HG03378 (cell line): Measurements from ENCODE around the gene GOLGA6L7.
"Not testable (repeated sequence)": the region's sequence is repeated elsewhere in the genome, so short reads cannot be mapped to it uniquely, and the experiment has no call there.

Experiments used
- ATAC-seq: cut with Tn5 transposase; IDR thresholded peaks from one replicate; pipeline ENCODE4 v1.9.1; 2021; ENCODE audit warnings: mild to moderate bottlenecking, moderate library complexity; ENCODE audit not compliant: unreplicated experiment

The GOLGA6L7 gene

DNA sequence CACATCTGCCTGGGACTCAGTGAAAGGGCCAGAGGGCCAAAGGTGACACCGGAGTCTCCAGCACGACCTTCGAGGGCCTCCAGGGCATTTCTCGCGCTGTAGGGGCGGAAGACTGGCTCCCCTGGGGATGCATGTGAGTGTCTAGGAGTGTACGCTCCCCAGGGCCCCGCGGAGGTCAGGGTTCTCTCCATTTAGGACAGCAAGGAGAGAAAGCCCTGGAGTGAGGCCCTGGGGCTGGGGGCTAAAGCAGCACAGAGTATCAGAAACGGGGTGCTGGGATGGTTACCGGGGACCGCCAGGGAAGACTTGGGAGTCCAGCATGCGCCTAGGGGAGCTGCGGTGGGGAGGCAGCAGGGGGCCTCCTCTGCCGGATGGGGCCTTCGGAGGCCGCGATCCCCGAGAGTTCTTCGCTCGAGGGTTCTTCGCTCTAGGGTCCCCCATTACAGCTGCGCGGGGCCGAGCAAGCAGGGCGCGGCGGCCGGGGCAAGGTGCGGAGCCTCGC lies 36.7 kb upstream of the GOLGA6L7 start:
- no peak for ATAC-seq

DNA sequence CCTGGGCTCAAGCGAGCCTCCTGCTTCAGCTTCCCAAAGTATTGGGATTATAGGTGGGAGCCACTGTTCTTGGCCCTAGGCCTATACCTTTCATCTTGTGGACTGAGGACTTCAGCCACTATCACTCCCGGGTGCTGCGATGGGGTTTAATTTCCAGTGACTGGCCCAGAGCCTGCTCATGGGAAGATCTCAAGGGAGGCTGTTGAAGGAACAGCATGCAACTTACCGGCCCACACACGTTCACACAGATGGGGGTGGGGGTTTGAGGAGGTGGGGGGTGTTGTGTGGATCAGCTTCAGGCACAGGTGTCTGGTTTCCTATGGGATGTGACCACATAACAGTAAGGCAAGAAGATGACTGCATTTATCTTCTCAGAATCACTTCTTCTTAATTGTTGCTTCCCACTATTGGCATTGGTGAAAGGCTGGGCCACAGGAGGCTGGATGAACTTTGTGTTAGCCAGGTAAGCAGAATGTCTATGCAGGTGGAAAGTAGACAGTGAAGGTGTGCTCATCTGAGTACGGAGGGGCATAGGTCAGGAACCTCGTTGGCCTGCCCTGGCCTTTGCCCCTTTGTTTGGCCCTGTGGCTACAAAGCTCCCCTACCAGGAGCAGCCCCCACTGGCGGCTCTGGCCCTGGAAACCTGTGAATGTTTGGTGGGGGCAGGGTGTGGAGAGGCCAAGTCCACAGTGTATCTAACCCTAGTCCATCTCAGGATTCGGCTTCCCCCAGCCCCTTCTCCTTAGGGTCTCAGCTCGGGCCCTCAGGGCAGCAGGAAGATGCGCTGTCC lies 35.9 kb upstream of the GOLGA6L7 start:
- no peak for ATAC-seq

DNA sequence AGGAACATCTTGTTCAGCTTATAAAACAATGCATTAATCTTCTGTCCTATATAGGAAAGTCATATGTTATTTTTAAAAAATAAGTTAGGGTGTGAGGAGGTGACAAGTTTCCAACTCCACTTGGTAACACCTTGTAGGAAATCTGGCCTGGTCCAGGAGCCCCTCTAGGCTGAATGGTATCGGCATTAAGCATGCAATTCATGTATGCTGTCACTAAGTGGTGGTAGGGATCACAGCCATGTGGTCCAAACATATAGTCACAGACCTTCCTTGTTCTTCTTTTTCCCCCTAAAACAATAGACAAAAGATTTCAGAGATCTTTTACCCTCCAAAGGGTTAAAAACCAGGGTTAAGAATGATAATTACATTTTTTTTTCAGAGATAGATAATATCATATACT lies 33.2 kb upstream of the GOLGA6L7 start:
- ATAC-seq: no peak

DNA sequence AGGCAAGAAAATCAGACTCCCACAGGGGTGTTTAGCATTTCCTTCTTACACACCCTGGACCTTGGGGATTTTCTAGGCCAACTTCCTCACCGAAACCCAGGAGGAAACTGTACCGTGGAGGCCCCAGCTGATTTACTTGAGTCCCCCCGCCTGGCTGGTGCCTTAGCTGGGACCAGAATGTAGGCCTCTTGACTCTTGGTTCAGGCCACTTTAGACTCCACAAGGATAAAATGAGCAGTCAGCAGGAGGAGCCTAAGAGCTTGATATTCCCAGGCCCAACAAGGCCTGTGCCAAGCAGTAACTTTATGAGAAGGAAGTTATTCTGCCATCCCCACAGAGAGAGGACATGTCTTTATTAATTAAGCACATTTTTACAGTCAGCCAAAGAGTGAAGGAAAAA lies 32.7 kb upstream of the GOLGA6L7 start:
- no peak for ATAC-seq

DNA sequence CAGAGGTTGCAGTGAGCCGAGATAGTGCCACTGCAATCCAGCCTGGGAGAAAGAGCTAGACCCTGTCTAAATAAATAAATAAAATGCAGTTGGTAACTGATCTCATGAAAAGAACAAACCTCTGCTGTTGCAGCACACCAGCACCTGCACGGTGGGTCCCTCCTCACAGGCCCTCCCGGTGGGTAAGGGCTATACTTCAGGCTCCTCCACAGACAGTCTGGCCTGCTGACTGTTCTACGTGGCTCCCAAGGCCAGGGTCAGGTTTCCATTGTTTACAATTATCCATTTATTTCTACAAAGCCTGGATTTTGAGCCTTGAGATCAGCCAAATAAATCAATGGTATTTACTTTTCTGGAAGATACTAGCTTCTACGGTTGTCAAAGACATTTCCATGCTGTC lies 32.2 kb upstream of the GOLGA6L7 start:
- ATAC-seq: no peak

DNA sequence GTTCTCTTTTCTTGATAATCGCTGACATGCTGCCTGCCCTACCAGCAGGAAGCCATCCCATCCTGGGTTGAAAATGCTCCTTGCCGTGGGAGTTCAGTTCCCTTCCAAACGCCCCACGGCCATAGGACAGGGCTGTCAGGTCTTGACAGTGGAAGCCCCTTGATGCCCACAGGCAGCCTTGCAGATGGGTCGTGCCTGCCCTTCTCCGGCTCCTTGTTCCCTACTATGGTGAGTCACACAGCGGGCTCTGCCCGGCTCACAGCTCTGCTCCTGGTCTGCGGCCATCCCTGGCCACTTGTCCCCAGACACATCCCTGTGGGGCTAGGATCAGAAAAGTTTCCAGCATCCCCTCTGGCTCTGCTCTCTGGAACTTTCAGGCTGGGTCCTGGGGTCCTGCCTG lies 31.1 kb upstream of the GOLGA6L7 start:
- no peak for ATAC-seq

DNA sequence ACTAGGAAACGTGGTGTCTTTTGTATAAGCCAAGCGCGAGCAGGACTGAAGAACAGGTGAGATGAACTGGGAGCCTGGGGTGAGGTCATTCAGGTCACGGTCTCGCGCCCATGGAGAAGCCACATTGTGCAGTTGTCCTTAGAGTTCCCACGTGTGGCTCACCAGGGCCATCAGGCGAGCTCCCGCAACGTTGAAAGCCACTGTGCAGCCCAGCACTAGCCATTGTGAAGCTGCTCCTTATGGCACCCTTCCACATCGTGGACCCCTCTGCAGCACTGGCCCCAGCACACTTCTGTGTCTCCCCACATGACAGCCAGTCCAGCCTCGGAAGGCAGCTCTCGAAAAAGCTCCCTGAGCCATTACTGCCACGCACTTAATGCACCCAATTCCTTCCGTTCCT lies 29.8 kb upstream of the GOLGA6L7 start:
- ATAC-seq: no peak

DNA sequence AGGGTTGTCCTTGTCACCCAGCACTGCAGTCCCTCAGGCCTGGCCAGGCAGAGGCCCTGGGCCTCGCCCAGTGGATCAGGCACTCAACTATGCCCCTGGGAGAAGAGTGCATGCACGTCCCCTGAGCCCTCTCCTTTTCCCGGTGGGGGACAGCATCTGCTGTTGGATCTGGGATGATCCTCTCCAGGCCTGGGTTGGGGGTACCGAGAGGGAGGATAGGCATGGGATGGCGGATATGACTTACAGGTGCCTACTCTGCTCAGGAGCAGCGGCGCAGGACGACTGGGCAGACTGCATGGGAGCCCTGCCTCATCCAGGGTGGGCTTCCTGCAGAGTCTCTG lies 28.4 kb upstream of the GOLGA6L7 start:
- no peak for ATAC-seq

DNA sequence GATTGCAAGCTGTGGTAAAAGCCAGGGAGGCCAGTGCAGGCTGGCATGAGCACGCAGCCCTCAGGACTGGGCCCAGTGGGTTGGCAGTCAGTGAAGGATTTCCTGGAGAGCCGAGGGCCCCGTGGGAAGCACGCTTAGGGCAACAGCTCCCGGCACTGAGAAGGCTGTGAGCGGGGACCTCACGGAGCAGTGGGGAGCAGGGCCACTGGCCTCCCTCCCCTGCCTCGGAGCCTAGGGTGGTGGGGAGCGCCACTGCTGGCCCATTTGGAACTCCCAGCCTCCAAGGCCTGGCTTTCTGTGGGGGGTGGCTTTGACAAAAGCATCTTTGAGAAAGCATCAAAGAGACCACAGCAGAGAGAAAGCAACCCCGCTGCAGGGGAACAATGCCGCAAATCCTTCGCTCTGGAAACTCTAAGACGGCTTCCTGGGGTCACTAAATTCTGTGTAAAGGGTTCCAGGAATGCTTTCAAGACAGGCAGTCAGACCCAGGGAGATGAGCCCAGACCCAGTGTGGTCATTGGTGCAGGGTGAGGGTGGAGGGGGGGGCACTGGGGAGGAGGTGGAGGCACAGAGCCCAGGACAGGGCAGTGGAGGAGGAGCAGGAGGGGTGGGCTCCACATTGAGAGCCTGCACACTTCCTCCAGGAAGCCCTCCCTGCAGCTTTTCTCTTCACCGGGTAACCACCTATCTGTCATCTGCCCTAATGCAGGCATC lies 27.8 kb upstream of the GOLGA6L7 start:
- no peak for ATAC-seq

DNA sequence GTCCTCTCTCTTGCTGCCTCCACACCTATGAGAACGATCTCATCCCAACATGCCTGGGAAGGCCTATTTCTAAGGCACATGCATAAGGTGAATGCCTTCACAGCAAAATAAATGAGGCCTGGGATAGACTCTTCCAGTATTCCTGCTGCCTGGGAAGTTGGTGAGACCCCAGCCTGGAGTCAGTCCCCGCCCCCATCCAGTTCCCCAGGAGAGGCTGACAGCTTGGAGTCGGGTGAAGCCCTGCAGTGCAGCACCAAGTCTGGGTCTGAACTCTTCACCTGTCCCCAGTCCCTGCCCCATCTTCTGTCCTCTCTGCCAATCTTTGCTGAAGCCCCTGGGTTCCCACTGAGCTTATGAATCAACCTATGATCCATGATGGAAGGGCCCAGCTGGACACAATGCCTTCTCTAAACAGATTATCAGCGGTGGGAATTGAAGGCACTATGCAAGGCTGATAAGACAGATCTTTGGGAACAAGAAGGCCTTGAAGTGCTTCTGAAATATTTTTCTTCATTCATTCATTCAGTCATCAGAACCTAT lies 27.1 kb upstream of the GOLGA6L7 start:
- no peak for ATAC-seq

DNA sequence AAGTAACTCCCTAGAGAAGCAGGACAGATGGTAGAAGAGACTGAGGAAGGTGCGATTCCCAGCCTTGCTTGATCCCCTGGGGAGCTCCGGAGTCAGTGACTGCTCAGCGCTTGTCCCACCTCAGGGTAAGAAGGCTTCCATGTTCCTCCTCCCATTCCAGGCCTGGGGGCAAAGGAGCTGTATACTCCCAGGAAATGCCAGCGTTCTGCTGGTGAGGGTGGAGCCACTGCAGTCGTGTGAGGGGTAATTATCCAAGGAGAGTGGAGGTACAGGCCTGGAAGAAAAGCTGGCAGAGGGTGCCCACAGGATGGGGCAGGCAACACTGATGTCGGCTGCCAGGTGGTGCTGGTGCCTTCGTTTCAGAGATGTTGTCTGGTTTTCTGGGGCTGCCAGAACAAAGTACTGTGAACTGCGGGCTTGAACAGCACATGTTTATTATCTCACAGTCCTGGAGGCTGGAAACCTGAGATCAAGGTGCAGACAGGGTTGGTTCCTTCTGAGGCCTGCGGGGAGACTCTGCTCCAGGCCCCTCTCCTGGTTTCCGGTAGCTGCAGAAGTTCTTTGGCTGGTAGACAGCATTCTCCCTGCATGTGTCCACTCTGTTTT lies 25.2 kb upstream of the GOLGA6L7 start:
- no peak for ATAC-seq

DNA sequence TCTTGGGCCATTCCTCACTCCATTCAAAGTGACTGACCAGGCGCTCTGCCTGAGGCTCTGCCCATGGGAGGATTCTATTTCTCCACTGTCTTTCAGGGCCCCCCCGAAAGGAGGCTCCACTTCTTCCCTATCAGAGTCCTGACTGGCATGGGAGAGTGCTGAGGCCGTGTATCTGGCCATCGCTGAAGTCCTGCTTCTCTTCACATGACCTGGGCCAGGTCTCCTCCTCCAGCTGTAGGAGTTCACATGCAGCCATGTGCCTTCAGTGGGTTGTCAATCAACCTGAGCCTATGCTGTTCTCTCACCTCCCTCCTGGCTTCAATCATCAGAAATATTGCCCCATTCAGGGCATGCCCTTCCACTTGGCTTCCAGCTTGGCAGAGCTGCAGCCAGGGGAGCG lies 24.6 kb upstream of the GOLGA6L7 start:
- no peak for ATAC-seq

DNA sequence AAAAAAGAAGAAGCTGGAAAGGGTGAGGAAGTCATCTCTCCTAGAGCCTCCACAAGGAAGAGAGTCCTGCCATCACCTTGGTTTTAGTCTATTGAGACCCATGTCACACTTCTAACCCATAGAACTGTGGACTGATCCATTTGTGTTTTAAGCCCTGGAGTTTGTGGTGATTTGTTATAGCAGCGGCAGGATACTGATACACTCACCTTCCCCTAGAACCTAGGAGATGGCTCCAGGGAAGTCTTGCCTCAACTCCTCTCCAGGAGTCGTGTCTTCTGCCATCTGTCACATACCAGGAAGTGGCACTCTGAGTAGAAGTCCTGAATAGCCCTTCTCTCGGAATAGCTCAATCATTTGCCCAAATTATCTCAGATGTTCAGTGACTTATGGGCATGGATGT lies 22.7 kb upstream of the GOLGA6L7 start:
- ATAC-seq: no peak

DNA sequence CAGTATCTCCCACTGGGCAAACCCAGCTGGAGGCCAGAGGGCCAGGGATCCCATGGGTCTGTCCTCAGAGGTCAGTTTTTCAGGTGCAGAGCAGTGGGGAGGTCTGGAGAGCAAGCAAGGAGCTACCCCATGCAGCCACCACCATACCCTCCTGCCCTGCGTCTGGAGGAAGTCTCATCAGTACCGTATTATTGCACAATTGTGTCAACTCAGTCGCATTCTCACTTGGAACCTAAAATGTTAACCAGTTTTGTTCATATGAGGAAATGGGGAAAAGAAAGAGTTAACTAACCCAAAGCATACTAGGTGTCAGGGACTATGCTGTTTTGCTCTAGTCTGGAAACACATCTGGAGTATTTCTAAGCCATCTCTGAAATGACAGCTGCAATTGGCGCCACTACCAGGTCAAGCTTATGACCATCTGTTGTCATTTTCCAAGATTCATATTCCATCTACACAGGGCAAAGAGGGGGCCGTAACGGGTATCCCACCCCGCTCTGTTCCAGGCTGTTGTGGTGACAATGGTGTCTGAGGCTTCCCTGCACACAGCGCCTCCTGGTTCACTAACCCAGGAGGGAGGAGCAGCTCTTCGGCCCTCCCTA lies 20.4 kb upstream of the GOLGA6L7 start:
- no peak for ATAC-seq

DNA sequence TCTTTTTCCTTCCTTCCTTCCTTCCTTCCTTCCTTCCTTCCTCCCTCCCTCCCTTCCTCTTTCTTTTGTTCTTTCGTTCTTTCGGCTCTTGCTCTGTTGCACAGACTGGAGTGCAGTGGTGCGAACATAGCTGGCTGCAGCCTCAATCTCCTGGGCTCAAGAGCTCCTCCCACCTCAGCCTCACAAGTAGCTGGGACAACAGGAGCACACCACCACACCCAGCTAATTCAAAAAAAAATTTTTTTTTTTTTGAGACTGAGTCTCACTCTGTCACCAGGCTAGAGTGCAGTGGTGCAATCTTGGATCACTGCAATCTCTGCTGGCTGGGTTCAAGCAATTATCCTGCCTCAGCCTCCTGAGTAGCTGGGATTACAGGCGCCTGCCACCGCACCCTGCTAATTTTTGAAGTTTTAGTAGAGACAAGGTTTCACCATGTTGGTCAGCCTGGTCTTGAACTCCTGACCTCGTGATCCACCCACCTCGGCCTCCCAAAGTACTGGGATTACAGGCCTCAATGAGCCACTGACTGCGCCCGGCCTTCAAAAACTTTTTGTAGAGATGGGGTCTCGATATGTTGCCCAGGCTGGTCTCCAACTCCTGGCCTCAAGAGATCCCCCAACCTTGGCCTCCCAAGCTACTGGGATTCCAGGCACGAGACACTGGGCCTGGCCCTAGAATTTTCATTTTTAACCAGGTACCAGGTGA lies 13.3 kb upstream of the GOLGA6L7 start:
- ATAC-seq: not testable (repeated sequence)

DNA sequence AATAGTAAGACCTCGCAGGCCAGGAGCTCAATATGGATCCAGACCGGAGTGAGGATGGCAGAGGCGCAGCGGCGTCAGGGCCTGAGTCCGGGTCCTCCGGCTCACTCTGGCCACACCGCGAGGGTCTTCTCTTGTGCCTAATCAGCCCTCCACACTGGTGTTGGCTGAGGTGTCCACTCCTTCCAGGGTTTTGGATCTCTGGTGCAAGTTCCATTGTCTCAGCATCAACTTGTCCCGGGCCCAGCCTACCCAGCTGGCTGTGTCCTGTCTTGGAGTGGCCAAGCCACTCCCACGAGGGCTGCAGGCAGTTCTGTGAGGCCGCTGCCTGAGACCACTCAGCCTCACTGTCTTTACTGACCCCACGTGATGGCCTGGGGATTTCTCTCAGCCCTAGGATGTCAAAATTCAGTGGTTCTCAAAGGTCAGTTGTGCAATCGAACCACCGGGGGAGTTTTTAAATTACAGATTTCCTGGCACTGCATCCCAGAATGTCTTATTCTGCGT lies 12.6 kb upstream of the GOLGA6L7 start:
- no peak for ATAC-seq

DNA sequence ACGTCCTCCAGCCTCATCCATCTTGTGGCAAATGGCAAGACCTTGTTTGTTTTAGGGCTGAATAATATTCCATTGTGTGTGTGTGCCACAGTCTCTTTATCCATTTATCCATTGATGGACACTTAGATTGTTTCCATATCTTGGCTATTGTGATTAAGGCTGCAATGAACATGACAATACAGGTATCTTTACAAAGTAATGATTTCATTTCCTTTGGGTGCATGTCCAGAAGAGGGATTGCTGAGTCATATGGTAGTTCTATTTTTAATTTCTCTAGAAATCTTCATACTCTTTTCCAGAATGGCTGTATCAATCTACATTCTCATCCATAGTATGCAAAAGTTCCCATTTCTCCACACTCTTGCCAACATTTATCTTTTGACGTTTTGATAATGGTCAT lies 6.1 kb upstream of the GOLGA6L7 start:
- ATAC-seq: not testable (repeated sequence)

DNA sequence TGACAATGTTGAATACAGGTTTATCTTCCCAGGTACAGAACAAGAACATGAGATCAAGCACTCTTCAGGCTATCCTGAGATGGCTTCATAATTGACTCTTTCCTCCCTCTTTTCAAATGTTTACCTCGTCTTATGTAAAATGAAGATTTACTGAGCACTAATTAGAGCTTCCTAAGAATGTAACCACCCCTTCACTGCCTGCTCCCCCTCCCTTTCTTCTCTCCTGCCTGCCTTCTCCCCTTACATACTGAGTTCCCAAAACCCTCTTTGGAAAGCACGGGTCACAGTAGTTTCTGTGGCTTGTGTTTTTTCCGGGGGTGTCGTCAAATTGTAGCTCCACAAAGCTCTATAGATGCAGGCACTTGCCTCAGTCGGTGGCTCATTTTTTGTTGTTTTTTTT lies 5.2 kb upstream of the GOLGA6L7 start:
- not testable (repeated sequence) for ATAC-seq

DNA sequence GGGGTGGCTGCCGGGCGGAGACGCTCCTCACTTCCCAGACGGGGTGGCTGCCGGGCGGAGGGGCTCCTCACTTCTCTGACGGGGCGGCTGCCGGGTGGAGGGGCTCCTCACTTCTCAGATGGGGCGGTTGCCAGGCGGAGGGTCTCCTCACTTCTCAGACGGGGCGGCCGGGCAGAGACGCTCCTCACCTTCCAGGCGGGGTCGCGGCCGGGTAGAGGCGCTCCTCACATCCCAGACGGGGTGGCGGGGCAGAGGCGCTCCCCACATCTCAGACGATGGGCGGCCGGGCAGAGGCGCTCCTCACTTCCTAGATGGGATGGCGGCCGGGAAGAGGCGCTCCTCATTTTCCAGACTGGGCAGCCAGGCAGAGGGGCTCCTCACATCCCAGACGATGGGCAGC lies 1.3 kb upstream of the GOLGA6L7 start:
- ATAC-seq: not testable (repeated sequence)

DNA sequence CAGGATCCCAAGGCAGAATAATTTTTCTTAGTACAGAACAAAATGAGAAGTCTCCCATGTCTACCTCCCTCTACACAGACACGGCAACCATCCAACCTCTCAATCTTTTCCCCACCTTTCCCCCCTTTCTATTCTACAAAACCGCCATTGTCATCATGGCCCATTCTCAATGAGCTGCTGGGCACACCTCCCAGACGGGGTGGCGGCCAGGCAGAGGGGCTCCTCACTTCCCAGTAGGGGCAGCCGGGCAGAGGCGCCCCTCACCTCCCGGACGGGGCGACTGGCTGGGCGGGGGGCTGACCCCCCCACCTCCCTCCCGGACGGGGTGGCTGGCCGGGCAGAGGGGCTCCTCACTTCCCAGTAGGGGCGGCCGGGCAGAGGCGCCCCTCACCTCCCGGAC lies 827 bp upstream of the GOLGA6L7 start:
- ATAC-seq: not testable (repeated sequence)
